Calu3 (cell line): Measurements from ENCODE around the gene KLF9. TPM values are rescaled to one million over a fixed set of nuclear protein-coding genes. Genes with fewer than 3 reads are reported as not detected.
A peak's percentile ranks its signal among the peaks of the same experiment; 100 is the strongest.

Experiments used
- BruUV-seq: library from RNA; stranded (reverse); fragments of 400-500 nt; replicated peaks from 2 replicates; lab custom pipeline; 2021; lab: Mats Ljungman, UMichigan
- CTCF ChIA-PET: fragments of 300-600 bp; sonication (Branson Sonifier 250); formaldehyde crosslinking; loops from one replicate; lab custom pipeline; 2022; ENCODE audit warnings: antibody characterized with exemption; lab: Charles Lee
- DNase-seq: peaks from one replicate; pipeline ENCODE4 v3.0.0; 2022
- H3K27ac Mint-ChIP-seq: one replicate; pipeline ENCODE4 v1.8.0; 2022; ENCODE audit warnings: mixed read lengths; ENCODE audit not compliant: unreplicated experiment
- H3K27me3 Mint-ChIP-seq: one replicate; pipeline ENCODE4 v1.8.0; 2022; ENCODE audit warnings: mixed read lengths; ENCODE audit not compliant: unreplicated experiment
- H3K36me3 Mint-ChIP-seq: one replicate; pipeline ENCODE4 v1.8.0; 2022; ENCODE audit warnings: mild to moderate bottlenecking, moderate library complexity, mixed read lengths; ENCODE audit not compliant: insufficient read depth, unreplicated experiment
- H3K4me1 Mint-ChIP-seq: one replicate; pipeline ENCODE4 v1.8.0; 2022; ENCODE audit warnings: mild to moderate bottlenecking, low read depth, mixed read lengths; ENCODE audit not compliant: unreplicated experiment
- H3K4me3 Mint-ChIP-seq: one replicate; pipeline ENCODE4 v1.8.0; 2022; ENCODE audit warnings: mild to moderate bottlenecking, low read depth, moderate library complexity, mixed read lengths; ENCODE audit not compliant: unreplicated experiment
- H3K9me3 Mint-ChIP-seq: one replicate; pipeline ENCODE4 v1.8.0; 2022; ENCODE audit warnings: low read depth, mixed read lengths; ENCODE audit not compliant: unreplicated experiment
- intact Hi-C: fragments of 100-400 bp; cut with micrococcal nuclease; formaldehyde crosslinking; loops from one replicate; pipeline ENCODE4 v1.10.0; 2022; ENCODE audit not compliant: unreplicated experiment
- total RNA-seq: library from RNA; stranded (reverse); gene quantifications from 2 replicates; pipeline ENCODE4 v1.2.3, GENCODE V29; 2022
- TF ChIP-seq, protein P1 (sequence below): fragments of 200-600 bp; IDR thresholded peaks from one replicate; pipeline ENCODE4 v1.8.0; 2022; ENCODE audit warnings: antibody characterized with exemption; ENCODE audit not compliant: unreplicated experiment

The KLF9 gene
- total RNA-seq, 1 experiment from 2014 or later = 0.87 TPM

DNA sequence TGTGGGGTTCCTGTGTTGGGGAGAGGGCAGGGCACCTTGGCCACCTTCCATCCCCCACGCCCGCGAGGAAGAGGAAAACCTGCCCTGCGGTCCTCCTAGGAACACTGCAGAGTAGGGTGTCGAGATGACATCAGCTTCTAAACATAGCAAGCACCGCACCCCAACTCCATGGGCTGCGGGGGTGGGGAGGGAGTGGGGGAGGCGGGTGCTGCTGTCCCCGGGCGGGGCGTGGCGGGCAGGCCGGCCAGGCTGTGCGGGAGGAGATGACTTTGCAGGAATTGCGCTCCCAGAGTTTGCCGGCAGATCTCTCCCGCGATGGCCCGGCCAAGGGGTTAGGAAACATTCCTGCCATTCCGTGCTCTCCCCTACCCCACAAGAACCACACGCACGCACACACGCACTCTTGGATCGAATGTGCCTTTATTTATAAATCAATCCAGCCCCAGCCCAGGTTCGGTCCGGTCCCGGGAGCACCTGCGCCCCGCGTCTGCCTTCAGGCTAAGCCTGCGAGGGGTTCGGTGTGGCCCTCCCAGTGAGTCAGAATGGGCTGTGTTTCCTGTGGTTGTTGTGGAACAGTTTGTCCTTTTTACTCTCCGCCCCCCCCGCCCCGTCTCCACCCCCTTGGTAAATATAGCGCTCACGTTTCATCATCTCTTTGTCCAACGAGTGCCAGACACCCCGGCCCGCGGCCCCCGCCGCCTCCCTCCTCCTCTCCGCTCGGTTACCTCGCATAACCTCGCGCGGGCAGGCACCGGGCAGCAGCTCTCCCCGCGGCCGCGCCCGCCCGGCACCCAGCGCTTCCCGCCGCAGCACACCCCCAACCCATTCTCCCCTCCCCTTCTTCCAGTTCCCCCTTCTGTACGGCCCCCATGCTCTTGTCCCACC is 5.3 kb upstream of the KLF9 start:
- CTCF ChIA-PET = interaction anchor here (1.9 kb wide), 1 partner anchor 65 kb away, joined by 5 read pairs; no protein-coding TSS in a partner anchor
- peaks cover 26% of the 10 kb centered on the region for H3K27me3 Mint-ChIP-seq
- intact Hi-C loops = loop anchor here (2.0 kb wide), 1 partner anchor 65 kb away; no protein-coding TSS in a partner anchor

DNA sequence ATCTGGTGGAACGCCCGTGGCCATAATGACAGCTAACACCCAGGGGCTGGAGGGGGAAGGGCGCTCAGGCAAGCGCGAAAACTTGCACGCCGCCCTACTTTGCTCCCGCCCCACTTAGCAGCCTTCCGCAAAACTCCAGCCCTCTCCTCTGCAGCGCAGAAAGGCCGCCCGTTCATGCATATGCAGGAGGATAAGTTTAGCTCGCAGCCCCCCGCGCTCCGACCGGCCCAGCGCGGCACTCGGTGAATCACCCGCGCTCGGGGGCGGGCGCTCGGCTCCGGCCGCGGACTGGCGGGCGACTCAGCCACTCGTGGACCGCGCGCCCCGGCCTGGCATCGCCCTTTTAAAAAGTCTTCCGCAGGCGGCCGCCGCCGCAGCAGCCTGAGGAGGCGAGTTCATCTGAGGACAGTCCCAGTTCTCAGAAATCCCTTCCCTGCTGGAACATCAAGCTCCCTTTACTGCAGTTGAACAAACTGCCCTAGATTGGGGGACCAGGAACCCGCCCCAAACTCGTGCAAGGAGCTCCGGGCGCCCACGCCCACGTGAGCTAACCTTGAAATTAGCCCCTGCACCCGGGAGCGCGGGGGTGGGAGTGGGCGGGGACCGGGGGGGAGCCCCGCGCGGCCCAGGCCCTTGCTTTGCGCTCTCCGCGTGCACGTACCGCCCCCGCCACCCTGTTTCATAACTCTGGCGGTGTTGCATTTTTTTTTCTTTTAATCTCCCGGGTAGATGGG is 4.5 kb upstream of the KLF9 start:
- CTCF ChIA-PET = interaction anchor here (0.6 to 1.9 kb wide), 4 partner anchors 24 to 178 kb away, joined by 5 to 8 read pairs (median 6); no protein-coding TSS in a partner anchor
- intact Hi-C loops = no loop called here
- Mint-ChIP-seq H3K4me1 (peaks cover 18% of the 10 kb centered on the region), H3K36me3 (peaks cover 43% of the 10 kb centered on the region), H3K4me3 (peak overlapping the region; percentile 94), H3K27me3 (peaks cover 21% of the 10 kb centered on the region), H3K27ac (peak overlapping the region; percentile 94), H3K9me3 (no peaks in the 10 kb centered on the region)
- no TSS peak for BruUV-seq
- peak; percentile 77 for DNase-seq
- TF ChIP-seq, protein P1, sequence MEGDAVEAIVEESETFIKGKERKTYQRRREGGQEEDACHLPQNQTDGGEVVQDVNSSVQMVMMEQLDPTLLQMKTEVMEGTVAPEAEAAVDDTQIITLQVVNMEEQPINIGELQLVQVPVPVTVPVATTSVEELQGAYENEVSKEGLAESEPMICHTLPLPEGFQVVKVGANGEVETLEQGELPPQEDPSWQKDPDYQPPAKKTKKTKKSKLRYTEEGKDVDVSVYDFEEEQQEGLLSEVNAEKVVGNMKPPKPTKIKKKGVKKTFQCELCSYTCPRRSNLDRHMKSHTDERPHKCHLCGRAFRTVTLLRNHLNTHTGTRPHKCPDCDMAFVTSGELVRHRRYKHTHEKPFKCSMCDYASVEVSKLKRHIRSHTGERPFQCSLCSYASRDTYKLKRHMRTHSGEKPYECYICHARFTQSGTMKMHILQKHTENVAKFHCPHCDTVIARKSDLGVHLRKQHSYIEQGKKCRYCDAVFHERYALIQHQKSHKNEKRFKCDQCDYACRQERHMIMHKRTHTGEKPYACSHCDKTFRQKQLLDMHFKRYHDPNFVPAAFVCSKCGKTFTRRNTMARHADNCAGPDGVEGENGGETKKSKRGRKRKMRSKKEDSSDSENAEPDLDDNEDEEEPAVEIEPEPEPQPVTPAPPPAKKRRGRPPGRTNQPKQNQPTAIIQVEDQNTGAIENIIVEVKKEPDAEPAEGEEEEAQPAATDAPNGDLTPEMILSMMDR = no peak

More for the DNA sequence above, 5.3 kb upstream of the KLF9 start:
- TF ChIP-seq, protein P1 = no peak
- H3K4me3 Mint-ChIP-seq = peak overlapping the region; percentile 94
- H3K9me3 Mint-ChIP-seq = no peaks in the 10 kb centered on the region
- H3K4me1 Mint-ChIP-seq = peaks cover 10% of the 10 kb centered on the region
- peak; percentile 81 for DNase-seq
- BruUV-seq = no TSS peak
- peaks cover 35% of the 10 kb centered on the region for H3K36me3 Mint-ChIP-seq
- peak overlapping the region; percentile 94 for H3K27ac Mint-ChIP-seq

DNA sequence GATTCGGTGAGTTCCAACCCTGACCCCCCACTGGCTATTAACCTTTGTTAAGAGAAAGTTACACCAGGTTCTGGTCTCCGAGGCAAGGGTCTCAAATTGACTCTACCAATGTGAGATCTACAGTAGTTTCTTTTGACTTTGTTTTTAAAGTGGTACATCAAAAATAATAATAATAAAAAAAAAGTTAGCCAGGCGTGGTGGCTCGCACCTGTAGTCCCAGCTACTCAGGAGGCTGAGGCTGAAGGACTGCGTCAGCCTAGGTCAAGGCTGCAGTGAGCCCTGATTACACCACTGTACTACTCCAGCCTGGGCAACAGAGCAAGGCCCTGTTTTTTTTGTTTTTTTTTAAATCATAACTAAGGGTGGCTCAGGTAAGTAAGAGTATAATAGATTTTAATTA is 1.0 kb upstream of the KLF9 start:
- H3K27ac Mint-ChIP-seq = no peak overlapping the region
- CTCF ChIA-PET = no interaction called here
- TF ChIP-seq, protein P1 = no peak
- H3K36me3 Mint-ChIP-seq = peaks cover 49% of the 10 kb centered on the region
- no peaks in the 10 kb centered on the region for H3K27me3 Mint-ChIP-seq
- H3K9me3 Mint-ChIP-seq = no peaks in the 10 kb centered on the region
- H3K4me3 Mint-ChIP-seq = no peak overlapping the region
- H3K4me1 Mint-ChIP-seq = peaks cover 24% of the 10 kb centered on the region
- no TSS peak for BruUV-seq
- intact Hi-C loops = no loop called here
- DNase-seq = no peak

DNA sequence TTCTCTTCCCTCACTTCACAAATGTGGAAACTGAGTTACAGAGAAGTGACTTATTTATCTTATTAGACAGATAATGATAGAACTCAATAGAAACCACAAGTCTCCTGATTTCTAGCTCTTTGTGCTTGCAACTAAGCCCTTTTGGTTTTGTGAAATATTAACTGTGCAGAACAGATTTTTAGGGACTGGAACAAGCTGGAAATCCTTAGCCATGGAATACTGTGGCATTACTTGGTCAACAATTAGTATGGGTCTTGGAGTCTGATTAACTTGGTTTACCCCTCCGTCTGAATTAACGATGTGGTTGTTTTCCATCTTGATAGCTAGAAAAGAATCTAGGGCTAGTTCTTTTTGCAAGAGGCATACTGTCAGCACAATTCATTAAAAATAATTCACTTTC is 584 bp upstream of the KLF9 start:
- H3K27me3 Mint-ChIP-seq = no peaks in the 10 kb centered on the region
- peaks cover 45% of the 10 kb centered on the region for H3K36me3 Mint-ChIP-seq
- TF ChIP-seq, protein P1 = no peak
- H3K27ac Mint-ChIP-seq = no peak overlapping the region
- CTCF ChIA-PET = interaction anchor here (1.1 kb wide), 1 partner anchor 188 kb away, joined by 3 read pairs; no protein-coding TSS in a partner anchor
- no TSS peak for BruUV-seq
- no peak for DNase-seq
- intact Hi-C loops = no loop called here
- H3K4me1 Mint-ChIP-seq = peaks cover 28% of the 10 kb centered on the region
- peak overlapping the region; percentile 86 for H3K4me3 Mint-ChIP-seq
- H3K9me3 Mint-ChIP-seq = no peaks in the 10 kb centered on the region
